H1 (cell line): ENCODE measurements around the gene GMCL1. TPM values are rescaled to one million over a fixed set of nuclear protein-coding genes. Genes with fewer than 3 reads are reported as not detected.

Source experiments
- CTCF ChIA-PET: fragments of 300-600 bp; sonication (Branson Sonifier 250); formaldehyde crosslinking; loops from one replicate; lab custom pipeline; 2021; ENCODE audit not compliant: partially characterized antibody; lab: Charles Lee
- POLR2A ChIA-PET: fragments of 300-600 bp; sonication (Branson Sonifier 250); formaldehyde crosslinking; loops from one replicate; lab custom pipeline; 2021; ENCODE audit warnings: inconsistent platforms; ENCODE audit not compliant: partially characterized antibody; lab: Charles Lee
- DNase-seq, 2 experiments: peaks; one replicate each; pipeline versions ENCODE4 v3.0.0 to v3.0.0-alpha.2; 2010 to 2022; ENCODE audit warnings: low spot score in 2 of 2, low read depth in 1 of 2, mixed read lengths in 1 of 2
- FAIRE-seq: peaks from 2 replicates; lab custom pipeline; 2011; peaks lifted over from hg19 to GRCh38; lab: Jason Lieb, UNC
- H2AFZ ChIP-seq: 2 replicates; pipeline ENCODE4 v1.8.1; 2012; ENCODE audit warnings: low read length, inconsistent platforms
- H2AK5ac ChIP-seq: 2 replicates; pipeline ENCODE4 v1.6.1; 2013; ENCODE audit warnings: low read depth, low read length
- H2BK120ac ChIP-seq: replicated peaks from 2 replicates; pipeline ENCODE3; 2013; ENCODE audit warnings: low read depth, low read length, inconsistent platforms
- H2BK12ac ChIP-seq: 2 replicates; pipeline ENCODE4 v1.6.1; 2013; ENCODE audit warnings: low read depth, low read length
- H2BK15ac ChIP-seq: 2 replicates; pipeline ENCODE4 v1.6.1; 2013; ENCODE audit warnings: low read length
- H2BK20ac ChIP-seq: 2 replicates; pipeline ENCODE4 v1.6.1; 2013; ENCODE audit warnings: low read length
- H2BK5ac ChIP-seq: 2 replicates; pipeline ENCODE4 v1.6.1; 2013; ENCODE audit warnings: low read depth, low read length
- H3K14ac ChIP-seq: 2 replicates; pipeline ENCODE4 v1.6.1; 2013; ENCODE audit warnings: inconsistent platforms; ENCODE audit not compliant: insufficient read length
- H3K18ac ChIP-seq: 2 replicates; pipeline ENCODE4 v1.6.1; 2013; ENCODE audit warnings: low read length; ENCODE audit errors: extremely low read depth
- H3K23ac ChIP-seq: 2 replicates; pipeline ENCODE4 v1.6.1; 2013; ENCODE audit warnings: inconsistent platforms; ENCODE audit not compliant: insufficient read length
- H3K23me2 ChIP-seq: 2 replicates; pipeline ENCODE4 v1.6.1; 2013; ENCODE audit warnings: low read depth, low read length
- H3K27ac ChIP-seq: 2 replicates; pipeline ENCODE4 v1.6.1; 2011; ENCODE audit warnings: low read depth, low read length, inconsistent platforms
- H3K27me3 ChIP-seq, 4 experiments: replicated peaks in 1 of 4; 1 replicate in 1 of 4; 2 replicates in 3 of 4; pipeline versions ENCODE4 v1.6.1 to v1.8.1; 2011 to 2013; ENCODE audit warnings: low read length in 3 of 4, mild to moderate bottlenecking in 3 of 4, inconsistent platforms in 2 of 4, mixed read lengths in 2 of 4, moderate library complexity in 1 of 4; ENCODE audit not compliant: control insufficient read depth in 3 of 4, insufficient read depth in 3 of 4; ENCODE audit errors: extremely low read depth in 1 of 4
- H3K36me3 ChIP-seq, 4 experiments: 2 replicates each; pipeline versions ENCODE4 v1.6.1 to v1.8.1; 2011 to 2013; ENCODE audit warnings: mild to moderate bottlenecking in 4 of 4, low read length in 3 of 4, moderate library complexity in 2 of 4, control low read depth in 1 of 4, inconsistent platforms in 1 of 4; ENCODE audit not compliant: insufficient read depth in 4 of 4, control insufficient read depth in 2 of 4
- H3K4ac ChIP-seq: replicated peaks from 2 replicates; pipeline ENCODE3; 2013; ENCODE audit warnings: low read length, low read depth, mixed read lengths, inconsistent platforms; ENCODE audit not compliant: insufficient read length
- H3K4me1 ChIP-seq, 4 experiments: replicated peaks in 1 of 4; 1 replicate in 1 of 4; 2 replicates in 3 of 4; pipeline versions ENCODE4 v1.6.1 to v1.8.1; 2011 to 2013; ENCODE audit warnings: low read length in 3 of 4, inconsistent platforms in 2 of 4, mixed read lengths in 1 of 4; ENCODE audit not compliant: insufficient read depth in 4 of 4, control insufficient read depth in 3 of 4
- H3K4me2 ChIP-seq, 2 experiments: 2 replicates each; pipeline versions ENCODE4 v1.6.1 to v1.8.1; 2011 to 2013; ENCODE audit warnings: low read depth in 2 of 2, low read length in 2 of 2, control low read depth in 1 of 2, inconsistent platforms in 1 of 2, mild to moderate bottlenecking in 1 of 2; ENCODE audit not compliant: insufficient read depth in 1 of 2
- H3K4me3 ChIP-seq, 4 experiments: fragments of 200-600, 300-600 bp in 1 of 4; sonication (generic), shearing (Covaris generic), sonication (Bioruptor Twin) in 1 of 4; 2 replicates each; pipeline versions ENCODE4 v1.5.1 to v1.8.1; 2011 to 2016; ENCODE audit warnings: low read length in 4 of 4, low read depth in 3 of 4, control low read depth in 2 of 4, inconsistent platforms in 2 of 4, mild to moderate bottlenecking in 2 of 4, mixed read lengths in 1 of 4, moderate library complexity in 1 of 4; ENCODE audit not compliant: insufficient read depth in 2 of 4; ENCODE audit errors: extremely low read depth in 1 of 4
- H3K56ac ChIP-seq: replicated peaks from 2 replicates; pipeline ENCODE3; 2013; ENCODE audit warnings: low read depth, mild to moderate bottlenecking, mixed read lengths, low read length, inconsistent platforms; ENCODE audit not compliant: insufficient read length
- H3K79me1 ChIP-seq: 2 replicates; pipeline ENCODE4 v1.6.1; 2013; ENCODE audit warnings: low read depth, low read length, control low read depth
- H3K79me2 ChIP-seq, 2 experiments: 2 replicates each; pipeline versions ENCODE4 v1.6.1 to v1.8.1; 2012 to 2013; ENCODE audit warnings: low read length in 2 of 2, mild to moderate bottlenecking in 2 of 2, inconsistent platforms in 1 of 2; ENCODE audit not compliant: insufficient read depth in 2 of 2, control insufficient read depth in 1 of 2
- H3K9ac ChIP-seq, 4 experiments: replicated peaks in 1 of 4; 1 replicate in 1 of 4; 2 replicates in 3 of 4; pipeline versions ENCODE4 v1.6.1 to v1.8.1; 2011 to 2013; ENCODE audit warnings: low read depth in 3 of 4, low read length in 3 of 4, control low read depth in 2 of 4, mild to moderate bottlenecking in 2 of 4, moderate library complexity in 2 of 4, inconsistent platforms in 1 of 4; ENCODE audit errors: extremely low read depth in 1 of 4
- H3K9me3 ChIP-seq, 2 experiments: 2 replicates each; pipeline versions ENCODE4 v1.6.1 to v1.8.1; 2012 to 2013; ENCODE audit warnings: mild to moderate bottlenecking in 2 of 2, moderate library complexity in 2 of 2, control low read depth in 1 of 2, inconsistent platforms in 1 of 2, low read depth in 1 of 2, low read length in 1 of 2, mixed read lengths in 1 of 2; ENCODE audit not compliant: insufficient read depth in 2 of 2
- H4K20me1 ChIP-seq, 2 experiments: replicated peaks in 1 of 2; 2 replicates each; pipeline versions ENCODE3 to v1.8.1; 2011 to 2013; ENCODE audit warnings: inconsistent platforms in 2 of 2, low read length in 2 of 2, mild to moderate bottlenecking in 1 of 2; ENCODE audit not compliant: insufficient read depth in 2 of 2, control insufficient read depth in 1 of 2
- H4K5ac ChIP-seq: 2 replicates; pipeline ENCODE4 v1.6.1; 2013; ENCODE audit warnings: low read length, low read depth, mixed read lengths, inconsistent platforms; ENCODE audit not compliant: insufficient read length
- H4K8ac ChIP-seq: 2 replicates; pipeline ENCODE4 v1.8.0; 2013; ENCODE audit warnings: mild to moderate bottlenecking, moderate library complexity, low read length, inconsistent platforms; ENCODE audit not compliant: insufficient read depth; ENCODE audit errors: extremely low read depth
- H4K91ac ChIP-seq: replicated peaks from 2 replicates; pipeline ENCODE3; 2013; ENCODE audit warnings: low read length, mixed read lengths, inconsistent platforms; ENCODE audit not compliant: insufficient read length
- BACH1 ChIP-seq: IDR thresholded peaks from 2 replicates; pipeline ENCODE4 v1.6.1; 2012; ENCODE audit warnings: low read length, improper control_type of control experiment
- CTBP2 ChIP-seq: IDR thresholded peaks from 2 replicates; pipeline ENCODE4 v1.7.0; 2011; ENCODE audit warnings: borderline replicate concordance, mild to moderate bottlenecking, moderate library complexity, mixed read lengths, low read length; ENCODE audit not compliant: insufficient read depth, insufficient read length
- EP300 ChIP-seq, 2 experiments: IDR thresholded peaks; 1 replicate in 1 of 2; 2 replicates in 1 of 2; pipeline ENCODE4 v1.6.1; 2011 to 2012; ENCODE audit warnings: low read depth in 2 of 2, low read length in 2 of 2, mild to moderate bottlenecking in 2 of 2, borderline replicate concordance in 1 of 2, inconsistent platforms in 1 of 2, moderate library complexity in 1 of 2
- GABPA ChIP-seq: IDR thresholded peaks from 2 replicates; pipeline ENCODE4 v1.6.1; 2011; ENCODE audit warnings: mild to moderate bottlenecking, low read length, moderate library complexity, borderline replicate concordance; ENCODE audit not compliant: insufficient read depth
- NRF1 ChIP-seq: IDR thresholded peaks from 2 replicates; pipeline ENCODE4 v1.6.1; 2011; ENCODE audit warnings: mild to moderate bottlenecking, low read depth, low read length, improper control_type of control experiment
- POLR2A ChIP-seq, 2 experiments: IDR thresholded peaks; 1 replicate in 1 of 2; 2 replicates in 1 of 2; pipeline ENCODE4 v1.6.1; 2011; ENCODE audit warnings: low read depth in 2 of 2, low read length in 2 of 2, mild to moderate bottlenecking in 2 of 2; ENCODE audit errors: control extremely low read depth in 1 of 2
- RNF2 ChIP-seq: fragments of 200-900, 300-1000 bp; sonication (generic); IDR thresholded peaks from 2 replicates; pipeline ENCODE4 v1.7.1; 2016; ENCODE audit warnings: borderline replicate concordance, low read depth, mild to moderate bottlenecking, antibody characterized with exemption, low read length; ENCODE audit not compliant: poor library complexity, severe bottlenecking; ENCODE audit errors: missing control alignments
- SRF ChIP-seq: IDR thresholded peaks from 2 replicates; pipeline ENCODE4 v1.6.1; 2011; ENCODE audit warnings: mild to moderate bottlenecking, low read depth, low read length, moderate library complexity
- TEAD4 ChIP-seq: IDR thresholded peaks from 2 replicates; pipeline ENCODE4 v1.6.1; 2012; ENCODE audit warnings: low read depth, low read length, inconsistent platforms, mixed read lengths
- ZNF274 ChIP-seq: IDR thresholded peaks from 2 replicates; pipeline ENCODE4 v1.7.0; 2012; ENCODE audit warnings: low read length, borderline replicate concordance; ENCODE audit errors: extremely low read depth
- WGBS, 2 experiments: shearing (Covaris generic) in 1 of 2; methylation state at CpG; one replicate each; pipeline versions ENCODE4 v1.1.6 to v1.1.7; 2013 to 2015; ENCODE audit warnings: low lambda C conversion rate in 2 of 2, mixed read lengths in 2 of 2, inconsistent platforms in 1 of 2, low coverage in 1 of 2, missing lambda C conversion rate in 1 of 2; ENCODE audit not compliant: insufficient replicate concordance in 2 of 2, insufficient coverage in 1 of 2, insufficient read length in 1 of 2; ENCODE audit errors: extremely low coverage in 1 of 2, missing lambda C conversion rate in 1 of 2; 5-methylcytosine and 5-hydroxymethylcytosine counted together
- polyA plus RNA-seq, 7 experiments: library from polyadenylated mRNA; depleted of rRNA in 3 of 7; stranded (reverse) in 5 of 7; unstranded in 2 of 7; fragments of >200 nt in 5 of 7; fragments of 200-250 nt in 2 of 7; gene quantifications; 1 replicate in 5 of 7; 2 replicates in 1 of 7; 4 replicates in 1 of 7; pipeline versions ENCODE4 v1.2.1 to v1.2.3, GENCODE V29; 2011 to 2013; ENCODE audit warnings: missing spikeins in 2 of 7, mixed read lengths in 2 of 7
- total RNA-seq: library from RNA; stranded (reverse); fragmentation: NEBNext Ultra II Directional; extraction: Animal tissue kit (Norgen Biotek cat#: 25700); gene quantifications from 2 replicates; pipeline ENCODE4 v1.2.1, GENCODE V29; 2021
- TF ChIP-seq, protein P1 (sequence below): IDR thresholded peaks from 2 replicates; pipeline ENCODE4 v1.6.1; 2011; ENCODE audit warnings: low read length, improper control_type of control experiment

GMCL1 gene
- total and polyA plus RNA-seq, 2 of the 8 experiments (the other 6 are each of a cell fraction or from before 2014, with no cell fraction given), result 6.5 to 21.9 TPM

DNA sequence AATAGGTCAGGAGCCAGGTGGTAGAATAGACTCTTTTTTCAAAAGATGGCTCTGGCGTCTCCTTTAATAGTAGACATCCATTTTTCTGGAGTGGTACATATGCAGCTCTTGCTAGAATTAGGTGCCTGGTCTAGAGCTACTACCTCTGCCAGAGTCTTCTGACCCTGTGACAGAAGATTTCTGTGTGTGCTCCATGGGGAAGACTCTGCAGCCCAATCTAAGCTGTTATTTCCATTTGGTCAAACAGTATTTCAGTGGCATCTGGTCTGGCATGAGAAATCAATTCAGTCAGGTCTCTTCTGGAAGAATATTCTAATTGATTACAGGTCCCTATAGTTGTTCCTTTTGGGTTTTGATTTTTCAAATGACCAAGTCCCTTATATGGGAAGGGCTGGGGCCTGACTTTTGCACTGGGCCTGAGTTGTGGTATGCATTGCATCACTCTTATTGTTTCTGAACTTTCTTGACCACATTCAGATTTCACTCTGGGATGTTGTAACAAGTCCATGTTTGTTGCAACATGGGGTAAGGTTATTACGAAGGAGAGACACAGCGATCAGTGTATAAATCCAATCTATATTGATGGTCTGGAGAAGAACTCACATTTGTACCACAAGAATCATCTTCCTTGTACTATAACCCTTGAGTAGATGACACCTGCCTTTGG is 97.5 kb downstream of the GMCL1 start:
- ChIA-PET POLR2A (interaction anchor here (0.7 to 0.8 kb wide), 2 partner anchors 13 to 36 kb away, joined by 3 read pairs; partner anchors contain the start of gene MXD1), CTCF (interaction anchor here (1.0 to 1.1 kb wide), 2 partner anchors 128 to 217 kb away, joined by 3 read pairs; no protein-coding TSS in a partner anchor)
- no peak for DNase-seq
- Histone ChIP-seq H3K14ac (no peak overlapping the region), H3K27ac (no peak overlapping the region), H3K18ac (no peak overlapping the region), H3K4ac (no peak overlapping the region), H3K79me2 (no peaks in the 10 kb centered on the region), H3K4me3 (no peak overlapping the region), H3K4me1 (no peaks in the 10 kb centered on the region), H4K8ac (no peak overlapping the region), H2BK20ac (no peak overlapping the region), H4K91ac (no peak overlapping the region), H3K23me2 (no peaks in the 10 kb centered on the region), H2AFZ (no peak overlapping the region), H2BK15ac (no peak overlapping the region), H3K36me3 (peaks cover 0 to 1% (median 0%) of the 10 kb centered on the region in 4 experiments; a peak in 1 of 8 replicates), H2BK120ac (no peak overlapping the region), H2BK5ac (no peak overlapping the region), H4K5ac (no peak overlapping the region), H3K27me3 (no peaks in the 10 kb centered on the region), H3K56ac (no peak overlapping the region), H3K79me1 (no peaks in the 10 kb centered on the region), H2AK5ac (no peak overlapping the region), H3K4me2 (no peak overlapping the region), H4K20me1 (no peaks in the 10 kb centered on the region), H2BK12ac (no peak overlapping the region), H3K9me3 (no peaks in the 10 kb centered on the region), H3K23ac (no peak overlapping the region), H3K9ac (no peak overlapping the region)
- FAIRE-seq, result no peak
- 100% methylated on average over 3 of the region's 3 CpGs; no CpG with 5 or more reads in 1 of the 2 experiments for WGBS, 2 experiments
- TF ChIP-seq EP300 (IDR thresholded peaks at IDR 0.05; ENCODE audit: borderline replicate concordance in 1 of 2, low read depth in 2 of 2, low read length in 2 of 2) (no peak), POLR2A (IDR thresholded peaks at IDR 0.05; ENCODE audit: control extremely low read depth in 1 of 2, low read depth in 2 of 2, low read length in 2 of 2) (no peak), RNF2 (no peak), ZNF274 (no peak), TEAD4 (no peak), BACH1 (no peak), SRF (no peak), NRF1 (no peak), CTBP2 (no peak), GABPA (no peak)
- TF ChIP-seq, protein P1, sequence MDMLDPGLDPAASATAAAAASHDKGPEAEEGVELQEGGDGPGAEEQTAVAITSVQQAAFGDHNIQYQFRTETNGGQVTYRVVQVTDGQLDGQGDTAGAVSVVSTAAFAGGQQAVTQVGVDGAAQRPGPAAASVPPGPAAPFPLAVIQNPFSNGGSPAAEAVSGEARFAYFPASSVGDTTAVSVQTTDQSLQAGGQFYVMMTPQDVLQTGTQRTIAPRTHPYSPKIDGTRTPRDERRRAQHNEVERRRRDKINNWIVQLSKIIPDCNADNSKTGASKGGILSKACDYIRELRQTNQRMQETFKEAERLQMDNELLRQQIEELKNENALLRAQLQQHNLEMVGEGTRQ, result no peak
